NCI-H524 treated with DMSO at 0.1 percent for 48 hours (cell line): ENCODE results near the gene KCMF1.

Experiments
- DNase-seq: peaks from one replicate; lab custom pipeline; 2025; lab: John Stamatoyannopoulos, UW

KCMF1 gene

GRCh38 chr2:84956334-84957297 is 14.3 kb upstream of the KCMF1 start:
- no peak for DNase-seq

DNA sequence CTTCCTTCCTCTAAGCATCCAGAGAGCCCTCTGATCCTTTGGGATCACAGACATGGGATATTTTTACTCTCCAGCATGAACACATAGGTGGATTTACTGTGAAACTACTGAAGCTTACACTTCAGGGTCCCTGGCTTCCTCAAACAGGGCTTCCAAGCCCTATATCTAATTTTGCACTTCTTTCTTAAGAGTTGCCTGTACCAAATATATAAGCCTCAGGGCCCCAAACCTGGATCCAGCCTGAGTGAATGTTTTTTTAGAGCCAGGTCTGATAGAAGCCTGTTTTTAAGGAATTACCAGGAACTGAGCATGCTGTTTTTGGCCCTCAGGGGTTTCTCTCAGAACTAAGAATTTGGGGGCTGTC is 13.2 kb upstream of the KCMF1 start:
- DNase-seq, result no peak

- DNase-seq, result no peak
These were observed 12.6 kb upstream of the KCMF1 start for GRCh38 chr2:84958135-84959059.

GRCh38 chr2:84959095-84959565 is 11.8 kb upstream of the KCMF1 start:
- DNase-seq, result no peak

DNA sequence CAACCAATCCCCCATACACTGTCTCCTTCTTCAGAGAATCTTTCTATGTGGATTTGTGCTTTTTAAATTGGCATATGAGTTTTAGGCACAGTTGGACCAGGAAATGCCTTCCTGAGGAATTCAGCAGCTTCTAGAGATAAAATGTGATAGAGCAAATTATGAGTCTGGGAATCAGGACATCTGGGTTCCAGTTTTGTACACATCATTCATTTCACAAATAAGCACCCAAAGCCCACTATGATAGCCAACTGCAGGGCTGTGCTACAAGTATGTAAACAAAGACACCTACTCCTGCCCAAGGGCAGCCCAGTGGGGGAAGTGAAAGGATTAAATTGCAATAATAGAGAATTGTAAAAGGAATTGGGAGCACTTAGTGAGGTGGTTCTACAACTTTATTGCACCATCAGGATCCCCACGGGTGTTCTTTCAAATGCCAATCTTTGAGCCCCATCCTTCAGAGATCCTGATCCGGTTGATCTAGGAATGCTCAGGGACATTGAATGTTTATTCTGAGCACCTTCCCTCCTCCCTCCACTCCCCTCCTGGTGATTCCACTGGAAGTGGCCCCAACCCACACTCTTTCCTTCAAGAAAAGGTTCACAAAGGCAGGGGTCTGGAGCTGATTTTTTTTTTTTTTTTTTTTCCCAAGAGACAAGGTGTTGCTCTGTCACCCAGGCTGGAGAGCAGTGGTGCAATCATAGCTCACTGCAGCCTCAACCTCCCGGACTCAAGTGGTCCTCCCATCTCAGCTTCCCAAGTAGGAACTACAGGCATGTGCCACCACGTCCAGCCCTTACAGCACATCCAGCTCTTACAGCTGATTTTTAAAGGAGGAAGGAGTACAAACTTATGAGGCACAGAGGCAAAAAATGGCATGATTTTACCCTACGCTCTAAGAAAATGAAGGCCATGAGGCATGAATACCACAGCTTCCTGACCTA is 11.1 kb upstream of the KCMF1 start:
- no peak for DNase-seq

DNA sequence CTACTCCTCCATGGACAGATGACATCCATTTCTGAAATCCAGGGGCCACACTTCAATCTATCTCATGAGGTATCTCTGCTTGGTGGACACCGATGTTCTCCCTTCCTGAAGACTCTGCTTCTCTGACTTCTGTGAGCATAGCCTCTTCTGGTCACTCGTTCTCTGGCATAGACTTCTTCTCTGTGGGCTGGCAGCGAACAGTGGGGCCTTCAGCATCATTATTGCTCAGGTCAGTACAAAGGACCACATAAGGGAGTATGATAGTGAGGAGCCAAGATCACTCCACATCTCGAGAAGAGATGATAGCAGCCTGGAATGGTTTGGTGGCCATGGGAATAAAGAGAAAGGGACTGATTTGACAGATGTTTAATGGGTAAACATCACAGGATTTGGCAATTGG is 8.0 kb upstream of the KCMF1 start:
- DNase-seq, result no peak

GRCh38 chr2:84963323-84963691 is 7.7 kb upstream of the KCMF1 start:
- no peak for DNase-seq

DNA sequence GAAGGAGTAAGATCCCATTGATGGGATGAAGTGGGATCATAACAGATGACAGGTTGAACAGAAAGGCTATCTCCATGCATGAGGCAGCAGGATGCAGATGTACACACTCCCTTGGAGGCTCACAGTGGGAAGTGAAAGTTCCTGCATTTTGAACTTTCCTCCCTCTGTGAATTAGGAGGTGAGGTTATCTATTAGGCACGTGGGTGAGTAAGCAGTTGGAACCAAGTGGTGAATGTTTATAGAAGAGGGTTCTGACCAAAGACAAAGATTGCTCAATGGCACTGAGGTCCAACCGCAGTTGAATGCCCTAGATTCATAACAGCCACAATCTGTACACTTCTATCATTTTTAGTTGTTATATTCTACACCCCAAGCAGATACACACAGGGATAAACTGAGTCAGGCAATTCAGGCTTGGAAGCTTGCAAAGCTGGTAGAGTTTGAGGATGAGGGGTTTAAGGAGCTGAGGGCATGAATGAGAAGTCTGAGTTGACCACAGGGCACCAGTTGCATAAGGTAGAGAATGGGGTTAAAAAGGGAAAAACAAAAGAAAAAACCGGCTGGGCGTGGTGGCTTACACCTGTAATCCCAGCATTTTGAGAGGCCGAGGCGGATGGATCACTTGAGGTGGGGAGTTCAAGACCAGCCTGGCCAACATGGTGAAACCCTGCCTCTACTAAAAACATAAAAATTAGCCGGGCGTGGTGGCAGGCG is 7.1 kb upstream of the KCMF1 start:
- DNase-seq, result no peak

- no peak for DNase-seq
These were observed 6.4 kb upstream of the KCMF1 start for GRCh38 chr2:84964406-84965191.

- DNase-seq, result no peak
These were observed 5.8 kb upstream of the KCMF1 start for GRCh38 chr2:84965192-84965516.

GRCh38 chr2:84965827-84966226 is 5.1 kb upstream of the KCMF1 start:
- DNase-seq, result no peak

GRCh38 chr2:84966731-84967130 is 4.2 kb upstream of the KCMF1 start:
- DNase-seq, result no peak

GRCh38 chr2:84969511-84970209 is 1.3 kb upstream of the KCMF1 start:
- DNase-seq, result no peak

DNA sequence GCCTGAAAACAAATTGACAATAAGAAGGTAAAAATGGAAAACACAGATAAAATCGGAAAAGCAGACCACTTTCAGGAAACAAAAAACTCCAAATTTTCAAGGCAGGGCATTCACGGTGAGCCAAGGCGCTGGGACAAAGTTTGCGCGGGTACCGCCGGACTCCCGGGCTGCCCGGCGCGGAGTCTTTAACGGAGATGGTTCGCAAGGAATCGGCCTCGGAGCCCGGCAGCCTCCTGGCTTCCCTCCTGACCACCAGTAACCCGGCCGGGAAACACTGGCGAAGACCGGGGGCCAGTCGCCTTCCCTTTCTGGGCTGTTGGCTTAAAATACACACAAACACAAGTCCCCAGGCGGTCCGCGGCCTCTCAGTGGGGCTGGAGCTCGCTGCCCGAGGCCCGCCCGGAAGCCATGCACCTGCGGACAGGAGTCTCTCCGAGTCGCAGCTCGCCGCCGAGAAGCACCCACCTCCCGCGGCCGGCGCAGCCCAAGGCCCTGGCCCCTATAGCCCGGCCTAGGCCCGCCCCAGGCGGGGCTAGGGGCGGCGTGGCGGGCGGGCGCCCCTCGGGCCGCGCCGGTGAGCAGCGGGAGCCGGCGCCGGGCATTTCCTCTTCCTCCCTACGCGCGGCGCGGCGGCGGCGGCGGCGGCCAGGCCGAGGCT is 622 bp upstream of the KCMF1 start:
- DNase-seq, result no peak

- no peak for DNase-seq
These were observed 697 bp downstream of the KCMF1 start for GRCh38 chr2:84971510-84972206.

GRCh38 chr2:84972207-84972783 is 1.3 kb downstream of the KCMF1 start:
- no peak for DNase-seq

DNA sequence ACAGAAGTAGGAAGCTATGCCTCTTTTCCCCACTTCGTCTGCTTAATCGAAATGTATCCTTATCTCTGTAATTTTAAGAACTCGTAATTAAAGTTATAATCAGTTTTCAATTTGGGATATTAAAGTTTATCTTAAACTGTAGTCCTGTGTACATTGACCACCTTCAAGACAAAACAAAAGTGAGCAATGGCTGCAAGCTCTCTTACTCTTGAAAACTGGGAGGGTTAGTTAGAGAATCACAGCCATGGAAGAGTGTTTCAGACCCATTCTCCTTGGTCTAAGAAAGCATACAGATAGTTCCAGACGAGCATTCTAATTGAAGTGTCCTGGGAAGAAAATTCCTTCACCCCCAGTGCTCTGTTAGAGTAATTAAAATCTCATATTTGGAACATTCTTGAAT is 2.0 kb downstream of the KCMF1 start:
- DNase-seq, result no peak
